Activated CD8-positive, alpha-beta memory T cell treated with anti-CD3 and anti-CD28 coated beads, Interleukin-2, amount 10 ng/mL, durations not matched to agents 7 days and 5 days (primary cell): ENCODE data around the gene SLC9A1. TPM values are rescaled to one million over a fixed set of nuclear protein-coding genes. Genes with fewer than 3 reads are reported as not detected.

ENCODE experiments used
- ATAC-seq: fragments of 150-1000 bp; cut with Tn5 transposase; one replicate; pipeline ENCODE4 v1.10.0; 2021; ENCODE audit warnings: moderate library complexity
- CTCF ChIA-PET: fragments of 350-600 bp; sonication (Branson Sonifier 250); formaldehyde crosslinking; loops from one replicate; lab custom pipeline; 2021; ENCODE audit warnings: antibody characterized with exemption; lab: Charles Lee
- DNase-seq: peaks from one replicate; pipeline ENCODE4 v3.0.0-alpha.2; 2020
- H3K27ac Mint-ChIP-seq: one replicate; pipeline ENCODE4 v1.8.0; 2021; ENCODE audit warnings: mild to moderate bottlenecking, mixed read lengths
- H3K27me3 Mint-ChIP-seq: one replicate; pipeline ENCODE4 v1.8.0; 2021; ENCODE audit warnings: mixed read lengths
- H3K36me3 Mint-ChIP-seq: one replicate; pipeline ENCODE4 v1.8.0; 2021; ENCODE audit warnings: mild to moderate bottlenecking, mixed read lengths
- H3K4me1 Mint-ChIP-seq: one replicate; pipeline ENCODE4 v1.8.0; 2021; ENCODE audit warnings: mixed read lengths
- H3K4me3 Mint-ChIP-seq: one replicate; pipeline ENCODE4 v1.8.0; 2021; ENCODE audit warnings: mild to moderate bottlenecking, moderate library complexity, mixed read lengths
- H3K9me3 Mint-ChIP-seq: one replicate; pipeline ENCODE4 v1.8.0; 2022; ENCODE audit warnings: low read depth, mixed read lengths
- total RNA-seq, 2 experiments: library from RNA; stranded (reverse); gene quantifications; one replicate each; pipeline ENCODE4 v1.2.3, GENCODE V29; 2021

The SLC9A1 gene
- total RNA-seq, 2 experiments from 2014 or later, result 25.8 to 26.3 TPM

GRCh38 chr1:27106561-27107323 is 48.2 kb downstream of the SLC9A1 start:
- no peaks in the 10 kb centered on the region for H3K9me3 Mint-ChIP-seq
- ATAC-seq (no peak), DNase-seq (no peak)
- no peaks in the 10 kb centered on the region for H3K27me3 Mint-ChIP-seq
- no peak overlapping the region for H3K4me3 Mint-ChIP-seq
- peaks cover 1% of the 10 kb centered on the region for H3K36me3 Mint-ChIP-seq
- CTCF ChIA-PET, result interaction anchor here (3.7 kb wide), 1 partner anchor 63 kb away, joined by 12 read pairs; no protein-coding TSS in a partner anchor
- peaks cover 11% of the 10 kb centered on the region for H3K4me1 Mint-ChIP-seq
- peak overlapping the region; percentile 20 for H3K27ac Mint-ChIP-seq

GRCh38 chr1:27105018-27105417 is 49.9 kb downstream of the SLC9A1 start:
- DNase-seq, result no peak
- Mint-ChIP-seq H3K9me3 (no peaks in the 10 kb centered on the region), H3K4me3 (no peak overlapping the region), H3K27ac (no peak overlapping the region), H3K4me1 (peaks cover 8% of the 10 kb centered on the region), H3K27me3 (no peaks in the 10 kb centered on the region), H3K36me3 (peaks cover 1% of the 10 kb centered on the region)
- CTCF ChIA-PET, result interaction anchor here (1.0 to 21.7 kb wide), 8 partner anchors 9 to 192 kb away, joined by 3 to 450 read pairs (median 4); partner anchors contain the start of gene SLC9A1
- no peak for ATAC-seq

GRCh38 chr1:27103498-27103897 is 51.4 kb downstream of the SLC9A1 start:
- H3K36me3 Mint-ChIP-seq, result peaks cover 1% of the 10 kb centered on the region
- peaks cover 17% of the 10 kb centered on the region for H3K4me1 Mint-ChIP-seq
- ATAC-seq, result no peak

GRCh38 chr1:27102707-27103468 is 52.0 kb downstream of the SLC9A1 start:
- H3K9me3 Mint-ChIP-seq, result no peaks in the 10 kb centered on the region
- H3K36me3 Mint-ChIP-seq, result peaks cover 1% of the 10 kb centered on the region
- H3K4me3 Mint-ChIP-seq, result no peak overlapping the region
- CTCF ChIA-PET, result interaction anchor here (0.6 to 21.7 kb wide), 42 partner anchors 8 to 292 kb away, joined by 3 to 450 read pairs (median 4); partner anchors contain the start of gene WDTC1
- no peak overlapping the region for H3K27ac Mint-ChIP-seq
- ATAC-seq (peak; percentile 71), DNase-seq (peak; percentile 84)
- peaks cover 18% of the 10 kb centered on the region for H3K4me1 Mint-ChIP-seq
- H3K27me3 Mint-ChIP-seq, result no peaks in the 10 kb centered on the region

More at GRCh38 chr1:27103498-27103897, 51.4 kb downstream of the SLC9A1 start:
- no peaks in the 10 kb centered on the region for H3K27me3 Mint-ChIP-seq
- H3K4me3 Mint-ChIP-seq, result no peak overlapping the region
- DNase-seq, result no peak
- CTCF ChIA-PET, result interaction anchor here (0.6 to 21.7 kb wide), 19 partner anchors 8 to 285 kb away, joined by 3 to 450 read pairs (median 5); no protein-coding TSS in a partner anchor
- no peaks in the 10 kb centered on the region for H3K9me3 Mint-ChIP-seq
- no peak overlapping the region for H3K27ac Mint-ChIP-seq

- no peak for DNase-seq
- no peak for ATAC-seq
- Mint-ChIP-seq H3K27me3 (no peaks in the 10 kb centered on the region), H3K9me3 (no peaks in the 10 kb centered on the region), H3K27ac (no peak overlapping the region), H3K4me3 (no peak overlapping the region), H3K4me1 (peaks cover 22% of the 10 kb centered on the region), H3K36me3 (peaks cover 1% of the 10 kb centered on the region)
- CTCF ChIA-PET, result interaction anchor here (0.6 to 21.7 kb wide), 40 partner anchors 8 to 293 kb away, joined by 3 to 450 read pairs (median 4); partner anchors contain the start of gene WDTC1
Observed at GRCh38 chr1:27102134-27102706, 52.7 kb downstream of the SLC9A1 start.

DNA sequence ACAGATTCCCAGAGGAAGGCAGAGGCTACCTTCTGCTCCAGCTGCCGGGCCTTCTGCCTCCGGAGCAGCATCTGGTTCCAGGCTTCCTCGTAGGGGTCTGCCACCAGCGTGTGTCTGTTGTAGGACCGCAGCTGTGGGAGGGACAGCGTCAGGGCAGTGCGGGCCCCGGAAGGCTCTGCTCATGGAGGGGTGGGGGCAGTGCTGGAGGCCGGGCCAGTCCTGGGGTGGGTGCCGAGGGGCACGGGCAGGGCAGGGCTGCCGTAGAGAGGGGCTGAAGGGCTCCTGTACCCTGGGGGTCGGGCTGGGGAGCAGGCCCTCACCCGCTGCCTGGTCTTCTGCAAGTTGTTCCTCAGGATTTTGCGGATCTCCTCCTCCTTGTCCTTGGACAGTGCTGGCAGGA is 53.2 kb downstream of the SLC9A1 start:
- peaks cover 1% of the 10 kb centered on the region for H3K36me3 Mint-ChIP-seq
- H3K27ac Mint-ChIP-seq, result no peak overlapping the region
- H3K27me3 Mint-ChIP-seq, result no peaks in the 10 kb centered on the region
- peaks cover 23% of the 10 kb centered on the region for H3K4me1 Mint-ChIP-seq
- no peak for DNase-seq
- H3K9me3 Mint-ChIP-seq, result no peaks in the 10 kb centered on the region
- H3K4me3 Mint-ChIP-seq, result no peak overlapping the region
- no peak for ATAC-seq
- CTCF ChIA-PET, result interaction anchor here (0.8 to 21.7 kb wide), 22 partner anchors 10 to 287 kb away, joined by 3 to 450 read pairs (median 7); partner anchors contain the start of gene WDTC1

- Mint-ChIP-seq H3K36me3 (peaks cover 1% of the 10 kb centered on the region), H3K4me1 (peaks cover 23% of the 10 kb centered on the region), H3K27me3 (no peaks in the 10 kb centered on the region), H3K27ac (no peak overlapping the region), H3K4me3 (no peak overlapping the region), H3K9me3 (no peaks in the 10 kb centered on the region)
- CTCF ChIA-PET, result interaction anchor here (1.1 to 21.7 kb wide), 10 partner anchors 10 to 200 kb away, joined by 3 to 450 read pairs (median 14); partner anchors contain the start of gene WDTC1
- ATAC-seq, result no peak
- no peak for DNase-seq
Observed at GRCh38 chr1:27101054-27101491, 53.9 kb downstream of the SLC9A1 start.

DNA sequence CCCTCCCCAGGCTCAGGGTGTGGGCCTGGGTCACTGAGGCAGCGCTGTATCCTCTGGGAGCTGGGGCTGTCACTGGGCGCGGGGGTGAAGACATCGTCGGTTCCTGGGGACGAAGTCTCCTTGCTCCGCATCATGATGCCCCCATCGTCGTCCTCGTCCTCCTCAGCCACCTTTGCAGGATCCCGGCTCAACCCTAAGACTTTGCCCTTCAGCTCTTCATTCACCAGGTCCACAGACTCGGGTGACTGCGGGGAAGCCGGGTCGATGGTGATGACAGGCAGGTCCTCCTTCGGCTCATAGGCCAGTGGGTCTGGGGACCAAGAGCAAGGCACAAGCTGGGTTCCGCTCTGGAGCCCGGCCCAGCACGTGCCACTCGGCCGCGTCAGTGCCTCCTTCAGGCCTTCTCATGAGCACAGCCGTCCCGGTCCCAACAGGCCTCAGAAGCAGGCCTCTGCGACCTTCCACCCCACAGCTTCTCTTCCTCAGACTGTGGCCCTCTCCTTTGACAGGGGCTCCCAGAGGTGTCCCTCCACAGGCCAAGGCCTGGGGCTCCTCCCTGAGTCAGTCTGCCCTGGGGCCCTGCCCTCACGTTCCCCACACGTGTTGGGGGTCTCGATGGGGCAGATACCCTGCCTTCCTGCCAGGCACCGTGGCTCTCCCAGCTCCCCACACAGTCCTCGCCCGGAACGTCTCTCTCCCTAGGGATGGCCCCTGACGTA is 54.4 kb downstream of the SLC9A1 start:
- DNase-seq, result no peak
- Mint-ChIP-seq H3K36me3 (no peaks in the 10 kb centered on the region), H3K27me3 (no peaks in the 10 kb centered on the region), H3K27ac (no peak overlapping the region), H3K9me3 (no peaks in the 10 kb centered on the region), H3K4me3 (no peak overlapping the region), H3K4me1 (peaks cover 23% of the 10 kb centered on the region)
- CTCF ChIA-PET, result interaction anchor here (1.1 to 21.7 kb wide), 11 partner anchors 11 to 196 kb away, joined by 3 to 450 read pairs (median 6); no protein-coding TSS in a partner anchor
- ATAC-seq, result no peak

- Mint-ChIP-seq H3K27ac (peak overlapping the region; percentile 72), H3K27me3 (no peaks in the 10 kb centered on the region), H3K36me3 (no peaks in the 10 kb centered on the region), H3K4me1 (peaks cover 23% of the 10 kb centered on the region), H3K9me3 (no peaks in the 10 kb centered on the region), H3K4me3 (no peak overlapping the region)
- ATAC-seq (peak; percentile 50), DNase-seq (peak; percentile 65)
- CTCF ChIA-PET, result interaction anchor here (1.0 to 21.7 kb wide), 11 partner anchors 11 to 197 kb away, joined by 3 to 450 read pairs (median 5); partner anchors contain the start of gene SLC9A1
Observed at GRCh38 chr1:27099587-27100334, 55.2 kb downstream of the SLC9A1 start.

DNA sequence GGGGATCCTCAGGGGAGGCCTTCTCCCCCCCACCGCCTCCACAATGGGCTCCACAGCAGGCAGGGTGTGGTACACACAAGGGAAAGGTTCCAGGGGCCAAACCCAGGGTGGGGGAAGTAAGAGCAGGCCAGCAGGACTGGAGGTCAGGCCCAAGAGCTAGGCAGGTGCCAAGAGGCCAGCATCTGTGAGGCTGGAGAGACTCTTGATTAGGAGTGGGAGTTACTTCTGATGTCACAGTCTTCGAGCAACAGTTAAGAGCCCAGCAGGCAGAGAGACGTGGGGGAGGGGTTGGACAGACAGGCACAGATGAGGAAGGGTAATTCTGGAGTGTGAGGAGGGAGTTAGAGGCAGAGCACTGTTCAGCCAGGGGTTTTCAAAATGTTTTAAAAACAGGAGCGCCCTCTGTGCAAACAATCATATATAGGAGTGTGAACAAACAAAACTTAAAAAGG is 55.8 kb downstream of the SLC9A1 start:
- H3K36me3 Mint-ChIP-seq, result no peaks in the 10 kb centered on the region
- H3K4me1 Mint-ChIP-seq, result peaks cover 23% of the 10 kb centered on the region
- DNase-seq (no peak), ATAC-seq (no peak)
- no peaks in the 10 kb centered on the region for H3K27me3 Mint-ChIP-seq
- peak overlapping the region; percentile 72 for H3K27ac Mint-ChIP-seq
- CTCF ChIA-PET, result interaction anchor here (1.0 to 21.7 kb wide), 8 partner anchors 12 to 198 kb away, joined by 3 to 450 read pairs (median 11); partner anchors contain the start of gene SLC9A1
- H3K9me3 Mint-ChIP-seq, result no peaks in the 10 kb centered on the region
- H3K4me3 Mint-ChIP-seq, result no peak overlapping the region

DNA sequence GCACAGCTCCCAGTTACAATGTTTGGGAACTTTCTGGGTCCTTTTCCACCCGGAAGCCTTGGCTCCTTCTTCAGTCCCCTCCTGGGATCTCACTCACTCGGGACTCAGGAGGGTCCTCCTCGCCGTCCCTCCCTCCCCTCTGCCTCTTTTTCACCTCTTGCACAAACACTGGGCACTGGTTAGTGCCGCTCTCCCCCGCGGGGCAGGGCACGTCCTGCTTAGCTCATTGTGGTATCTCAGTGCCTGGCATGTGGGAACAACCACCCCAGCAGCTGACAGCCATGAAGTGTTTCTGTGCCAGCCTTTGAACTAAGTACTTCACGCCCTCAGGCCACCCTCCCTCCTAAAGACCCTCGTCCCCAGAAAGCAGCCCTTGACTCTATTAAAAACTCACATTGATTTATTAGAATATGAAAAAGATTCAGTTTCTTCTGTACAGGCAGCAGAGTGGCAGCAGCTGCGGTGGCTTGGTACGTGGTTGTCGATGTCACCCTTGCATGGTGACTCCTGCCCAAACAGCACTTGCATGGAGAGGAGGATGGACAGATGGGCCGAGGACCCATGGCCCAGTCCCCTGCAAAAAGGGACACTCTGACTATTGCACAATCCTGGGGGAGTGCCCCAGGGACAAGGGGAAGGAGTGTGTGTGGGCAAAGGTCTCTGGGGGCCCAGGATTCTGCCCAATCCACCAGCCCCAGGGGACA is 56.3 kb downstream of the SLC9A1 start:
- no peak overlapping the region for H3K4me3 Mint-ChIP-seq
- H3K27me3 Mint-ChIP-seq, result no peaks in the 10 kb centered on the region
- ATAC-seq (no peak), DNase-seq (no peak)
- no peaks in the 10 kb centered on the region for H3K36me3 Mint-ChIP-seq
- peaks cover 23% of the 10 kb centered on the region for H3K4me1 Mint-ChIP-seq
- H3K9me3 Mint-ChIP-seq, result no peaks in the 10 kb centered on the region
- peak overlapping the region; percentile 58 for H3K27ac Mint-ChIP-seq
- CTCF ChIA-PET, result interaction anchor here (1.0 to 21.7 kb wide), 9 partner anchors 13 to 198 kb away, joined by 3 to 450 read pairs (median 16); no protein-coding TSS in a partner anchor
